Raji (cell line): ENCODE data around the gene LMOD1.

Experiments used
- POLR2A ChIP-seq: IDR thresholded peaks from 2 replicates; pipeline ENCODE4 v1.6.1; 2011; ENCODE audit warnings: low read depth, low read length, control low read depth; ENCODE audit not compliant: insufficient read depth

The LMOD1 gene

DNA sequence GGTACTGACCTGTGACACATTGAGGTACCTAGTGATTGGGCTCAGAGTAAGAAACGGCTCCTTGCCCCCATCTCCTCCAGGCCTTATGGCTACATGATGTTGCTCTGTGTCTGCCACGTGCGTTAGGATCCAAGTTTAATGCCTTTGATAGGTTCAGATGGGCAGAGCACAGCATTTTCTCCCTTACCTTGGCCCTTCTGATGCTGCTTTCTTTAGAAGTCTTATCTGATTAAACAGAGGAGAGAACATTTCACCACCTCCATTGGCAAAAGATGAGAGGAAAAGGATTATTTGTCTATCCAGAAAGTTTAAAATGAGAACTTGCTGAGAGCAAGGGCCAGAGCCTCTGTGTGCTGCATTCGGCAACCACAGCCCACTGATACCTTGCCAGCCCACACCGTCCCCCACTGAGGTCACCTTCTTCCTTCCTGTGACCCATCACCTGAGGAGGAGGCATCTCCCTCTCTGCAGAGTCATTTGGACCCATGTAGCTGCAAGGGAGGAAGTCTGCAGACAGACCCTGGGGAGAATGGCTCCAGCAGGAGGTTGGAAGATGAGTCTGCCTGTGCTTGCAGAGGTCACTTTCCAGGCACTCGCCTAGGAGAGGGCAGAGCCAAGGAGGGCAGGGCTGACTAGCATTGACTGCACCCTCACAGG, 41.0 kb downstream of the LMOD1 start:
- no peak for TF ChIP-seq POLR2A

DNA sequence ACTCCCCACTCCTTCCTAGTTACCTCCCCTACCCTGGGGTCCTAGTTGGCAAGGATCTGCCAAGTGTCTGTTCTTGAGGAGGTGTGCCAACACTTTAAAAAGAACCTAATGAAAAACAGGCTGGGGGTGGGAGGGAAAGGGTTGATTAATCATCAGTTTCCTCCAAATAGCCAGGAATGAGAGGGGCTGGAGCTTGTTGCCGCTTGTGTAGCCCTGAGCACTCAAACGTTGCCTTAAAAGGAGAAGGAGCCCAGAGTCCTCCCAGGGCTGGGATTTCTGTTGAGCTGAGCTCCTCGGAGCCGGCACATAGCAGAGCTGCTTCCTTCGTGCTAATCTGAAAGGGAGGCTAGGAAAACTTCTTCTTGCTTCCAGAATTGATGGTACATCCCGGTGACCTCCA, 41.8 kb downstream of the LMOD1 start:
- no peak for TF ChIP-seq POLR2A

DNA sequence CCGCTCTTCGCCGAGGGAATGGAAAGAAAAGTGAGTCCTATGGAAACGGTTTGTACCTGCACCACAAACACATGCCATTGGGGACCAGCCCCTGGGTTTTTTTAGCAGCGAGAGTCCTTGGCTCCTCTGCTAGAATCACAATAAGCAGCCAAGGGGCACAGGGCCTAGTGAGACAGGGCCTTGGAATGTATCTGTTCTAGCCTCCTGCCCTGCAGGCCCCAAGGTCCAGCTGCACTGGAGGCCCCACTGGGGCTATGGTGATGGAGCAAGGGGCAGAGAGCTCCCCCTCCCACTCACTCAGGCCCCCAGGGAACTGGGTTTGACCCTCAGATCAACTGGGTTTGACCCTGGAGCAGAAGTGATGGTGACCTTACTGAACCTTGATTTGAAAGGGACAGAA, 43.2 kb downstream of the LMOD1 start:
- TF ChIP-seq POLR2A, result no peak

DNA sequence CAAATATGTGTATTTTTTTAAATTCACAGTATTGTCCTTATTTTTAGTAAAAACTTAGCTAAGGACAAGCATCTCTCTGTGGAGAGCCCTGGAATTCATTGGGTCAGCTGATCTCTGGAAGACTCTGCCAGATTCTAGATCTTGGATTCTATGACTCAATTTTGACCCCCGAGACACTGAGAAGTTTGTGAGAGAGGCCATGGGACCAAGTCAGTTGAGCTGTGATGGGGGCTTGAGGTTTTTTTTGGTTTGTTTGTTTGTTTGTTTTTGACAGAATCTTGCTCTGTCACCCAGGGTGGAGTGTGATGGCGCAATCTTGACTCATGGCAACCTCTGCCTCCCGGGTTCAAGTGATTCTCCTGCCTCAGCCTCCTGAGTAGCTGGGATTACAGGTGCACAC, 44.1 kb downstream of the LMOD1 start:
- TF ChIP-seq POLR2A, result no peak

DNA sequence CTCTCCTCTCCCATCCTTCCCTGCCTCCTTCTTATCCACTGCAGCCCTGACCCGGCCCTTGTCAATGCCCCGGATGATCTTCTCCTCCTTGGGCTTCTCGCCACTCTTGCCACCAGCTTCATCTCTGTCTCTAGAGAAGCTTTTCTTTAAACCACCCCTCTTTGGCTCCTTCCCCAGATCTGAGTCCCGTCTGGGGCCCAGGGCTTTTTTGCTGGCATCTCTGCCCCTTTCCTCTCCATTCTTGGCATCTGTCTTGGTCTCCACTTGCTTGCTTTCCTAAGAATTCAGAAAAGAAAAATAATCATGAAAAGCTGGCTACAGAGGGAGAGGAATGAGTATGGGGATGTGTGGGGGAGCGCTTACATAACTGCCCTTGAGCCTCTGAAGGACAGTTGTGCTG, 45.9 kb downstream of the LMOD1 start:
- no peak for TF ChIP-seq POLR2A

DNA sequence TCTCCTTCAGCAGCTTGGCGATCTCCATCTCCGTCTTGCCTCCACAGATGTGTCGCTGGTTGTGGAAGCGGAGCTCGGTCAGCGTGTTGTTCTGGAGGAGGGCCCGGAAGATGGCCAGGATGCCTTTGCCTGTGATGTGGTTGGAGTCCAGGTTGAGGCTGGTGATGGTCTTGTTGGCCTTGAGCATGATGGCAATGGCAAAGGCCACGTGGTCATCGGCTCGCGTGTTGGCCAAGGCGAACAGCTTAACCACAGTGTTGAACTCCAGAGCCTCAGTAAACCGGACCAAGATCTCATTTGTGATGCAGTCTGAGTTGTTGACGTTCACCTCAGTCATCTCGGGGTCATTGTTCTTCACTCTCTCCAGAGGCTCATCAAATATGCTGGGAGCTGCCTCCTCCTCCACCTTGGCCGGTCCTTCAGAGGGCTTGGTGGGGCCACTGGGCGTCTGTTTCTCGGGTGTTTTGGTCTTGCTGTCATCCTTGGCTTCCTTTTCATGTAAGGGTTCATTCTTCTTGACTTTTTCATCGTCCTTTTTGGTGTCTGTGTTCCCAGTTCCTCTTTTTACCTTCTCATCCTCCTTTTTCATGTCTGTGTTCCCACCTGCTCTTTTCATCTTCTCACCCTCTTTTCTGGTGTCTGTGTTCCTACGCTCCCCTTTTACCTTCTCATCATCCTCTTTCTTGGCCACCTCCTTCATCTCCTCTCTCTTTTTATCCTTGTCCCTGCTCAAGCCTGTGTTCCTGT, 46.5 kb downstream of the LMOD1 start:
- no peak for TF ChIP-seq POLR2A

DNA sequence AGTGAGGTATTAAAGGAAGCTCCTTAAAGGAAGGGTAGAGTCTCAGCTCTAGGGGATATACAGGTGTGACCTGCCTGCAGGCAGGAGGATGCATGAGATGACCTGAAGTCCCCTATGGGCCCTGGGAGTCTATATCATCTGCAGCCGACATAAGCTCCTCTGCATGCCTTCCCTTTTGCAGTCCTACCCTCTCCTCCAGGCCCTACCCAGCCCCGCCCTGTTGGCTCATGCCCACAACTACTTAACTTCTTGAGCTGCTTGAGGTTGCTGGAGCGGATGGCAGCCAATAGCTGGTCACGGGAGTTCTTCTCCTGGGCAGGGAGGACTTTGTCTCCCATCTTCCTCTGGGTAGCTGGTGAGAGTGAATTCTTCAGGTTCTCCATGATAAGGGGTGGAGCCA, 47.4 kb downstream of the LMOD1 start:
- no peak for TF ChIP-seq POLR2A

DNA sequence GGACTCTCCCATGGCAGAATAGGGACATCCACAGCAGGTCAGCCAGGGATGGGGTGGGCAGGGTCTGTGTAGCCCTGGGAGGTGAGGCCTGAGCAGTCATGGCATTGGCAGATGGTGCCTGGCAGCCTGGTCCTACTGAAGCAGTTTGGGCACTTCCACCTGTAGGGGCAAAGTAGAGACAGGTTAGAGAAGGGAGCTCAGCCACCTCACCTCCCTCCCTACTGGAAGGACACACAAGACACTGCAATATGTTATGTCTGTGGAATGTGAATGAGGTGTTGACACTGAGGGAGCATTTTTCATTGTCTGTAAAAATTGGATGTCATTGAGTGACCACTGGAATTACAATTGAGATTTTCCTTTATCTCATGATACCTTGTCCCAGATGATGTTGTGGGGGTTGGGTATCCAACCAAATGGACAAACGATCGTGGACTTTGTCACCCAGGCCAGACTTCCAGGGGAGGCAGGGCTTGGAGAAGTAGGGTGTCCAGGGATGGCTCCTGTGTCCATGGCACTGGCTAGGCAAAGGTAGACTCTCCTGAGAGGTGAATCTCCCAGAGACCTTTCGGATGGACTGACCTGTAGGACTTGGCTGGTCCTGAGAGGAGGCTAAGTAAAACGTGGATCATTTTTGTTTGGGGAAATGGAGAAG, 48.0 kb downstream of the LMOD1 start:
- TF ChIP-seq POLR2A, result no peak

DNA sequence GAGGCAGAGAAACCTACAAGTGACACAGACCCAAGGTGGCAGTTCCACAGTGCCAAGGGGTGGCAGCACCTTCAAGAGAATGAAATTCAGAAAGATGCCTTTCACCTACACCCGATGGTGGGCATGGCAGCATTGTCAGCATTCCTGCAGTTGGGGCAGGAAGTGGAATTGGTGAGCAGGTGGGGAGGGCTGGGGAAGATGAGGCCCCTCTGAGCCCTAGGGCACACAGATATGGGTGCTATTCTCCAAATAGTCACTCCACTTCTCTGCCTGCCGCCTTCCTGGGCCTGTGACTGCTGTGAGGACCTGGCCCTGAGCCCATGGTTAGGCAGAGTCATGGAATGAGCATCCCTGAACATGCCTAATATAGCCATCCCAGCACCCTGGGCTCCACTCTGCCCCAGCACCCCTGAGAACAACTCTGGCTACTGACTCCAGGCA, 49.4 kb downstream of the LMOD1 start:
- TF ChIP-seq POLR2A, result no peak

DNA sequence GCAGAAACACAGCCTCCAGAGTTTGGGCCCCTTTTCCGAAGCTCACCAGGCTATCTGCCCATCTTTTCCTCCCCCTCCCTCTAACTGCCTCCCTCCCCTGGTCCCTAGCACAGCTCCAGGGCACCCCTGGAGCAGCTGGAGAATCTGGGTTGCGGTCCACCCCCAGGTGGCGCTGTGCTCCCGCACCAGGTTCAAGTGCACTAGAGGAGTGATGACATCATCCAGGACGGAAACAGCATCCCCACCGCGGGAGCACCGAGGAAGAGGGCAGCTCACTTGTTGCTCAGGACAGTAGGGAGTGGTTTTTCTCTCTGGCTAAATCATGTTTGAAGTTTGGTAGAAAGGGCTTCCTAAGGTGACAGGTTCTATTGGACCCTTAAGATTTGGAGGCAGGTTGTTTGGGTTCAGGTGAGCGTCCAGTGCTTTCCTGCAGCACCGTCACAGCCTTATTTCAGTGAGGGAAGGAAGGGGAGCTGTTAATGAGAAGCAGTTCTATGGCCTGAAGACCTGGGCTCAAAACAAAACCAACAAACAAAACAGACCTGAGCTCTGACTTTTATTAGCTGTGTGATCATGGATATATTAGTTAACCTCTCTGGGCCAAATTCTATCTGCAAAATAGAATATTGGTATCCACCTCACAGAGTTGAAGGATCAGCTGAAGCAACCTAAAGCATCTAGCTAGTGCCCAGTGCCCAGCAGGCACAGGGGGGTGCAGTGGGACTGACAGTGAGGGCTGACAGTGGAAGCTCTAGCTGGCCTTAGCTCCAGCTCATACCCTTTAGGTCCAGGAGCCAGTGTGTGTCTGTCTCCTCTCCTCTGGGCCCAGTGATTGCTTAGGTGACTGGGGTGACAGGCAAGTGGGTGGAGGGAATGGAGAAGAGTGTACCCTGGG, 50.2 kb downstream of the LMOD1 start:
- peak; percentile 45; the same call in 1 of the 2 replicates for TF ChIP-seq POLR2A

DNA sequence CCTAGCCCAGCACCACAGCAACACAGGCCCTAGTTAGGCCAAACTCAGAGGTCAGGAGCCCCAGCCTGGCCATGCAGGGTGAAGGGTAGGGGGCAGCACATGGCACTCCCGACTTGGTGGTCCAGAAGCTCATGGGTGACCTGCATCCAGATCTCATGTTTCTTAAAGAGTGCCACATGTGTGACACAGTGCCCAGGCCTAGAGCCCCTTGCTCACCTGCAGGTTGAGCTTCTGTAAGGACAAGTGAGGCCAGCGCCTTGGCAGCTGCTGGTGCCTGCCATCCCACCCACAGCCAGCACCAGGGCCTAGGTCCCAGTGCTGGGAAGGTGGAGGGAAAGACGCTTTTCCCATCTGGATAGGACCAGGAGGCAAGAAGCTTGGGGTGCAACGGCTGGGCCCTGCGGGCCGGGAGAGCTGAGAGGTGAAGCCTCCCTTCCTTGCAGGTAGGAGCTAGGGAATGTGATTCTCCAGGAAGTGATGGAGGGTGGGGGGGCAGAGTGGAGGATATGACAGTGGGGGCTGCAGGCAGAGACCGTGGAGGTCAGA, 51.2 kb downstream of the LMOD1 start:
- TF ChIP-seq POLR2A, result no peak

DNA sequence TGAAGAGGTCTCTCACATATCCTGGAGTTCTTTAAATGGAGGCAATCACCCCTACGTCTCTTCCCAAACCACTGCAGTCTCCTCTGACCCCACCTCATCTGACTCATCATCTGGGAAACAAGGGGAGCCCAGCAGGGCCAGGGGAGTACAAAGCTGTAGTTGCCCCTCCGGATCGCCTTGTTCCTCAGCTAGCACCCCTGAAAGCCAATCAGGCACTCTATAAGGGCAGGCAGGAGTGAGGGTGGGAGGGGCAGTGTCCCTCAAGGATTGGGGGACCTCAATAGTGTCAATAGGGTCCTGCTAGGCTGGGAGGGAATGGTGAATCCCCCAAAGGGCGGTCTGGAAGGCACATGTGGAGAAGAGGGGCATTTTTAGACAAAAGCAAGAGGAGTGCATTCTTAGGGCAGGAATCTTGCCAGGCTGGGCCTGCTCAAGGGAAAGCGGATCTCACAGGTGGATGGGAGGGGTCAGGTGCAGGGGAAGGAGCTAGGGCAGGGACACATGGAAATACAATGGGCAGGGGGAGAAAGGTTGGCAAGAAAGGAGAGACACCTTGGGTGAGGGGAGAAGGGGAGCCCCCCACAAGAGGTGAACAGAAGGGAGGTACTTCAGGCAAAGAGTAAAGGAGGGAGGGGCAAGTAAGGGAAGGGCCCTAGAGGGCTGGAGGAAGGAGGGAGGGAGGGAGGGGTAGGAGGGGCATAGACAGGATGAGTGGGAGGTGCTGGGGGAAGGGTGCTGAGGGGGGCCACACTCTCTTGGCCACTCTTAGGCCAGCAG, 51.8 kb downstream of the LMOD1 start:
- no peak for TF ChIP-seq POLR2A

DNA sequence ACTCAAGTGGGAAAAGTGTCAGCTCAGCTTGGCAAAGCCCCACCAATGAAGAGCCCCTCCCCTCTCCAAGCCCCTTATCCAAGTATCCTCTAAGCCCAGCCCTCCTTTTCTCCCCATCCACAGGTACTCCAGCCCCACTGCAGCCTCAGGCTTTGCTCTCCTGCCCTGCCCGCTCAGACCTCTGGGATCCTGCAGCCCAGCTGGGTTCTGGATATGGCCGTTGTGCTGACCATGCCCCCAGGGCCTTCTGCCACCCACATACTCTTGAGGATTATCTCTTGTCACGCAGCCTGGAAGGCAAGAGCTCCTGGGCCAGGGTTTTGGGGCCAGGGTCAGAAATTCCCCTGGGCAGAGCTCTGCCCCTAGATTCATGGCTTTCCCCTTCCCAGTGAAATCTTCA, 52.9 kb downstream of the LMOD1 start:
- no peak for TF ChIP-seq POLR2A

DNA sequence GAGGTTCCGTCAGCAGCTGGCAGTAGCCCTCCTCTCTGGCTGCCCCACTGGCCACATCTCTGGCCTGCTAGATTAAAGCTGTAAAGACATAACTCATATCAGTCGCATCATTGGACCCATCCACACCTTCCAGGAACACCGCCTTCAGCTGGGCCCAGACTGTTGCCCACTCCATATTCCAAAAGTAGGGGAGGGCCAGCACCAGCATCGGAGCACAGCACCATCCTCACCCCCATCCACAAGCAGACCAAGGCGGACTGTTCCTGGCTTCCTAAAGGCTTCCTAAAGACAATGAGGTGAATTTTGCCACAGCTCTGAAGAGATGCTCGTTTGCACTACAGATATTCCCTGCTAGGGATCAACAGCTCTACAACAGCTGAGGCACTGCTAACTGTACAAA, 54.1 kb downstream of the LMOD1 start:
- no peak for TF ChIP-seq POLR2A
